OCI-LY3 (cell line): ENCODE measurements around the gene SOX5.

Source experiments
- H2AFZ ChIP-seq: fragments of 200-600, 300-600 bp; shearing (Covaris generic); 2 replicates; pipeline ENCODE4 v1.6.0; 2014; ENCODE audit warnings: antibody characterized with exemption, low read depth, low read length
- H3K27ac ChIP-seq: fragments of 200-600, 300-600 bp; sonication (generic); 2 replicates; pipeline ENCODE4 v1.5.1; 2014; ENCODE audit warnings: mild to moderate bottlenecking, low read length, moderate library complexity, mixed read lengths
- H3K27me3 ChIP-seq: fragments of 200-600, 300-600 bp; sonication (generic); 2 replicates; pipeline ENCODE4 v1.6.1; 2014; ENCODE audit warnings: low read depth, low read length, mixed read lengths
- H3K36me3 ChIP-seq: fragments of 200-600, 300-600 bp; sonication (generic); replicated peaks from 2 replicates; pipeline ENCODE3; 2014; ENCODE audit warnings: low read depth, low read length, mixed read lengths
- H3K4me1 ChIP-seq: fragments of 300-600, 200-600 bp; sonication (generic); 2 replicates; pipeline ENCODE4 v1.6.1; 2014; ENCODE audit warnings: low read length, mixed read lengths
- H3K4me2 ChIP-seq: fragments of 200-600, 300-600 bp; sonication (generic); 2 replicates; pipeline ENCODE4 v1.6.1; 2014; ENCODE audit warnings: low read length, mixed read lengths
- H3K4me3 ChIP-seq: fragments of 300-600, 200-600 bp; sonication (generic); 2 replicates; pipeline ENCODE4 v1.5.1; 2014; ENCODE audit warnings: antibody characterized with exemption, mild to moderate bottlenecking, low read length, moderate library complexity
- H3K79me2 ChIP-seq: fragments of 300-600, 200-600 bp; shearing (Covaris generic); 2 replicates; pipeline ENCODE4 v1.6.1; 2014; ENCODE audit warnings: mild to moderate bottlenecking, low read length, mixed read lengths
- H3K9ac ChIP-seq: fragments of 300-600, 200-600 bp; shearing (Covaris generic); 2 replicates; pipeline ENCODE4 v1.6.0; 2014; ENCODE audit warnings: mild to moderate bottlenecking, low read length, moderate library complexity
- H3K9me3 ChIP-seq: fragments of 200-600, 300-600 bp; shearing (Covaris generic); 2 replicates; pipeline ENCODE4 v1.6.1; 2014; ENCODE audit warnings: low read length, mixed read lengths; ENCODE audit not compliant: insufficient read depth
- H4K20me1 ChIP-seq: fragments of 200-600, 300-600 bp; sonication (generic); 2 replicates; pipeline ENCODE4 v1.6.1; 2016; ENCODE audit warnings: low read length, mixed read lengths; ENCODE audit not compliant: insufficient read depth
- EZH2phosphoT487 ChIP-seq: fragments of 200-600 bp; shearing (Covaris generic); IDR thresholded peaks from 2 replicates; pipeline ENCODE4 v1.6.1; 2018; ENCODE audit warnings: antibody characterized with exemption, mixed run types, low read depth
- TF ChIP-seq, protein P1 (sequence below): fragments of 200-600, 300-600 bp; sonication (generic); IDR thresholded peaks from 2 replicates; pipeline ENCODE4 v1.5.1; 2014; ENCODE audit warnings: antibody characterized with exemption, low read length, low read depth

Gene SOX5

DNA sequence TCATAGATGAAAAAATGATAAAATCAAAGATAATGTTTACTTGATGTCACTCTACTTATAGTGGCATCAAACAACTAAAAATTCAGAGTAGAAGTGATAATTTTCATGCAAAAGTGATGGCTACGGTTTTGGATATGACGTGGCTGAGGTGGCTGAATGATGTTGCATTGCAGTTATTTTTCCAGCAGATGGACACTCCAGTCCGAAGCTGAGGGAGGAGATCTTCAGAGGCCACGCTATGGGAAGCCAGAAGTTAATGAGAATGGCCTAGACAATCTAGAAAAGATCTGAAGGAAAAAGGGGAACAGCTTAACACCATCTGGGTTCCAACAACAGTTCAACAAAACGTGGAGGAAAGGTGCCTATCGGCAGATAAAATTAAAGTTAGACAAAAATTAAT lies 279.8 kb downstream of the SOX5 start:
- H3K4me2 ChIP-seq = no peak overlapping the region
- TF ChIP-seq EZH2phosphoT487 = no peak
- TF ChIP-seq, protein P1, sequence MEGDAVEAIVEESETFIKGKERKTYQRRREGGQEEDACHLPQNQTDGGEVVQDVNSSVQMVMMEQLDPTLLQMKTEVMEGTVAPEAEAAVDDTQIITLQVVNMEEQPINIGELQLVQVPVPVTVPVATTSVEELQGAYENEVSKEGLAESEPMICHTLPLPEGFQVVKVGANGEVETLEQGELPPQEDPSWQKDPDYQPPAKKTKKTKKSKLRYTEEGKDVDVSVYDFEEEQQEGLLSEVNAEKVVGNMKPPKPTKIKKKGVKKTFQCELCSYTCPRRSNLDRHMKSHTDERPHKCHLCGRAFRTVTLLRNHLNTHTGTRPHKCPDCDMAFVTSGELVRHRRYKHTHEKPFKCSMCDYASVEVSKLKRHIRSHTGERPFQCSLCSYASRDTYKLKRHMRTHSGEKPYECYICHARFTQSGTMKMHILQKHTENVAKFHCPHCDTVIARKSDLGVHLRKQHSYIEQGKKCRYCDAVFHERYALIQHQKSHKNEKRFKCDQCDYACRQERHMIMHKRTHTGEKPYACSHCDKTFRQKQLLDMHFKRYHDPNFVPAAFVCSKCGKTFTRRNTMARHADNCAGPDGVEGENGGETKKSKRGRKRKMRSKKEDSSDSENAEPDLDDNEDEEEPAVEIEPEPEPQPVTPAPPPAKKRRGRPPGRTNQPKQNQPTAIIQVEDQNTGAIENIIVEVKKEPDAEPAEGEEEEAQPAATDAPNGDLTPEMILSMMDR = no peak
- no peak overlapping the region for H3K4me3 ChIP-seq
- no peaks in the 10 kb centered on the region for H3K79me2 ChIP-seq
- H3K36me3 ChIP-seq = no peaks in the 10 kb centered on the region
- no peaks in the 10 kb centered on the region for H3K27me3 ChIP-seq
- H2AFZ ChIP-seq = no peak overlapping the region
- H4K20me1 ChIP-seq = peaks cover 16% of the 10 kb centered on the region; the same call in 1 of the 2 replicates
- H3K9me3 ChIP-seq = no peaks in the 10 kb centered on the region
- peaks cover 19% of the 10 kb centered on the region for H3K4me1 ChIP-seq
- H3K9ac ChIP-seq = no peak overlapping the region
- no peak overlapping the region for H3K27ac ChIP-seq

DNA sequence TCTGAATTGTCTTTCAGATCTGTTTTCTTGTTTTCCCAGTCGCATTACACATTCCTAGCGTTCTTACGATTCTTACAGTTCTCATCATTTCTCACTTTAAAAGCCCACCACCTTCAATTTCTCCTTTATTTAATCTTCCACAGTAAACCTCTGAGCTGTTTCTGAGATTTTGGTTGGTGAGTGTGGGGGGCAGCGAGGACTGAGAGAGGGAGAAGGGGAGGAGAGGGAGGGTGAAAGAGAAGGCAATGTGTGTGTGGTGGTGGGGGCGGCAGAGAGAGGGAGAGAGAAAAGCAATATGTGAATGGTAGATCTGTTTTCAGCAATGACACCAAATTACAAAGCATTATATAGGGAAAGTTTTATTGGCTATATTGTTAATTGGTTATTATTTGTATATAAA lies 282.6 kb downstream of the SOX5 start:
- TF ChIP-seq, protein P1 = no peak
- no peak for TF ChIP-seq EZH2phosphoT487
- peaks cover 4% of the 10 kb centered on the region for H3K36me3 ChIP-seq

DNA sequence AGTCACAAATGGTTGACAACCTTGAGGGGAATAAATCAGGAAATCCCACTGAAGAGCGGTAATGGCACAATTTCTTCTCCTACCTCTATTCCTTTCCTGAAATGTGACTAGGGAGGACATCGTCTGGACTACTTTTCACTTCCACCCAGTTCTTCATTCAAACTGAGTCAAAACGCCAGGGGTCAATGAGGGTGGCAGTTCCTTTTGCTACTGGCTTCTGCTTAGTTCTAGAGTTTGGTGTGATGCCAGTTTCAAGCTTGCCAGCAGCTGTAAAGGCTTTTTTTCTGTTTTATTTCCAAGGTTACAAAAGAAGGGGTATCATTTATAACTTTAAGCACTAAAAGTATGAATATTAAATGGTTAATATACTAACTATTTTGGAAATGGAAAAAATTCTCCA lies 286.5 kb downstream of the SOX5 start:
- H3K27me3 ChIP-seq = no peaks in the 10 kb centered on the region
- H3K36me3 ChIP-seq = peaks cover 4% of the 10 kb centered on the region
- no peaks in the 10 kb centered on the region for H3K9me3 ChIP-seq
- H3K9ac ChIP-seq = no peak overlapping the region
- TF ChIP-seq EZH2phosphoT487 = no peak
- TF ChIP-seq, protein P1 = no peak
- H3K79me2 ChIP-seq = no peaks in the 10 kb centered on the region
- no peak overlapping the region for H3K4me3 ChIP-seq
- peaks cover 7% of the 10 kb centered on the region for H3K4me1 ChIP-seq
- H3K27ac ChIP-seq = no peak overlapping the region
- no peak overlapping the region for H2AFZ ChIP-seq
- no peaks in the 10 kb centered on the region for H4K20me1 ChIP-seq
- no peak overlapping the region for H3K4me2 ChIP-seq

More for the DNA sequence above, 282.6 kb downstream of the SOX5 start:
- Histone ChIP-seq H3K27me3 (no peaks in the 10 kb centered on the region), H3K4me3 (no peak overlapping the region), H3K27ac (no peak overlapping the region), H3K9ac (no peak overlapping the region), H4K20me1 (peaks cover 10% of the 10 kb centered on the region; the same call in 1 of the 2 replicates), H3K4me1 (peaks cover 19% of the 10 kb centered on the region), H3K9me3 (no peaks in the 10 kb centered on the region), H3K4me2 (no peak overlapping the region), H3K79me2 (no peaks in the 10 kb centered on the region), H2AFZ (no peak overlapping the region)

DNA sequence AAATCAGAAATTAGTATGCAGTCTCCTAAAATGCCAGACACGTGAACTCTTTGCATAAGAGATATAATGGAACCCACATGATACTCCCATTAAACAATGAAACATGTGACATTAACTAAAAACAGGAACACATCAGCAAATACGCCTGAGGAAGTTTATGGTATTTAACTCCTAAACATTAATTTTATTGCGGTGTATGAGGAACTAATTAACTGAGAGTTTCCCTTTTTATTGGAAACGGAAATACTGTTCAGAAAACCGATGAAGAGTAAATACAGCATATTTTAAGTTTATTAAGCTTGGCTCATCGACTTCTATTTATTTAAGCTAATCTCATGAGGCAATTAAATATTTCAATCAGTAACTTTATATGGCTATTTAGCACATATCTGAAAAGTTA lies 290.3 kb downstream of the SOX5 start:
- H3K9ac ChIP-seq = no peak overlapping the region
- no peaks in the 10 kb centered on the region for H4K20me1 ChIP-seq
- no peak overlapping the region for H2AFZ ChIP-seq
- H3K36me3 ChIP-seq = peaks cover 4% of the 10 kb centered on the region
- H3K27me3 ChIP-seq = no peaks in the 10 kb centered on the region
- TF ChIP-seq EZH2phosphoT487 = no peak
- TF ChIP-seq, protein P1 = no peak
- no peak overlapping the region for H3K27ac ChIP-seq
- H3K9me3 ChIP-seq = no peaks in the 10 kb centered on the region
- H3K4me2 ChIP-seq = no peak overlapping the region
- H3K4me1 ChIP-seq = no peaks in the 10 kb centered on the region
- no peaks in the 10 kb centered on the region for H3K79me2 ChIP-seq
- no peak overlapping the region for H3K4me3 ChIP-seq
